Bronchial epithelial cell (primary cell): ENCODE measurements around the gene FAM171A1. TPM values are rescaled to one million over a fixed set of nuclear protein-coding genes. Genes with fewer than 3 reads are reported as not detected.

Experiments used
- DNase-seq: peaks from one replicate; pipeline ENCODE4 v3.0.0-alpha.2; 2010; ENCODE audit warnings: low read depth
- FAIRE-seq: peaks from 2 replicates; lab custom pipeline; 2011; peaks lifted over from hg19 to GRCh38; lab: Jason Lieb, UNC
- H3K27me3 ChIP-seq: 2 replicates; pipeline ENCODE4 v1.5.1; 2011; ENCODE audit warnings: low read length; ENCODE audit not compliant: control insufficient read depth, insufficient read depth
- H3K36me3 ChIP-seq: 2 replicates; pipeline ENCODE4 v1.5.1; 2011; ENCODE audit warnings: low read length; ENCODE audit not compliant: control insufficient read depth, insufficient read depth
- H3K4me3 ChIP-seq: 2 replicates; pipeline ENCODE4 v1.5.1; 2011; ENCODE audit warnings: mild to moderate bottlenecking, low read depth, low read length, control low read depth
- CTCF ChIP-seq: IDR thresholded peaks from 2 replicates; pipeline ENCODE4 v1.5.1; 2011; ENCODE audit warnings: mild to moderate bottlenecking, moderate library complexity, low read length, control low read depth, inconsistent platforms; ENCODE audit not compliant: insufficient read depth, severe bottlenecking
- total RNA-seq: library from RNA; depleted of rRNA; stranded (reverse); fragments of >200 nt; gene quantifications from 2 replicates; pipeline ENCODE4 v1.2.1, GENCODE V29; 2014

The FAM171A1 gene
- total RNA-seq, 1 donor from 2014 or later, result 2.6 TPM

- H3K4me3 ChIP-seq, result no peak overlapping the region
- H3K27me3 ChIP-seq, result no peaks in the 10 kb centered on the region
- FAIRE-seq (no peak), DNase-seq (no peak)
- no peak for TF ChIP-seq CTCF
- H3K36me3 ChIP-seq, result no peaks in the 10 kb centered on the region
Observed at GRCh38 chr10:15255961-15256360, 115.1 kb downstream of the FAM171A1 start.

GRCh38 chr10:15254808-15255648 lies 116.1 kb downstream of the FAM171A1 start:
- H3K4me3 ChIP-seq, result no peak overlapping the region
- no peak for FAIRE-seq
- DNase-seq, result no peak

GRCh38 chr10:15253951-15254807 lies 116.9 kb downstream of the FAM171A1 start:
- no peaks in the 10 kb centered on the region for H3K27me3 ChIP-seq
- no peaks in the 10 kb centered on the region for H3K36me3 ChIP-seq
- H3K4me3 ChIP-seq, result no peak overlapping the region
- DNase-seq, result no peak
- TF ChIP-seq CTCF, result no peak
- FAIRE-seq, result no peak

More at GRCh38 chr10:15254808-15255648, 116.1 kb downstream of the FAM171A1 start:
- TF ChIP-seq CTCF, result no peak
- Histone ChIP-seq H3K36me3 (no peaks in the 10 kb centered on the region), H3K27me3 (no peaks in the 10 kb centered on the region)

DNA sequence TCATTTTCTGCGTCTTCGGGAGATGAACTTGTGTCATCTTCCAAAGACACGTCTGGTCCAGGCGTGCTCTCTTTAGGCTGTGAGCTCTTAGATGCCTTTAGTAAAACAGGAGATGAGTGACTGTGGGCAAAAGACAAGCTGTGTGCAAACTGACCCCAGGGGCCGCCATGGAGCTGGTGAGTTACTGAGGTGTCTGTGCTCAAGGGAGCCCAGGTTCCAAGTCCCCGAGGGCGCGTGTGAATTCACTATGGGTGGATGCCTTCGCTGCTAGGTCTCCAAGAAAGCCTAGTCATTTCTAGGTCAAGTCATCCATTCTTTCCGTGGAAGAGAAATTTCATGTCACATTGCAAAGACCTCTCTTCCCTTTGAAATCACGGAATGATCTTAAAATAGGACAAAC lies 118.7 kb downstream of the FAM171A1 start:
- Histone ChIP-seq H3K4me3 (no peak overlapping the region), H3K36me3 (no peaks in the 10 kb centered on the region), H3K27me3 (no peaks in the 10 kb centered on the region)
- no peak for DNase-seq
- no peak for FAIRE-seq
- no peak for TF ChIP-seq CTCF

- no peak for FAIRE-seq
Observed at GRCh38 chr10:15251791-15252380, 119.2 kb downstream of the FAM171A1 start.

More at GRCh38 chr10:15251791-15252380, 119.2 kb downstream of the FAM171A1 start:
- H3K27me3 ChIP-seq, result no peaks in the 10 kb centered on the region
- DNase-seq, result no peak
- H3K4me3 ChIP-seq, result no peak overlapping the region
- TF ChIP-seq CTCF, result no peak
- no peaks in the 10 kb centered on the region for H3K36me3 ChIP-seq
